HG03280 (cell line): ENCODE measurements around the gene ORAI3.
A peak's percentile ranks its signal among the peaks of the same experiment; 100 is the strongest.

Experiments used
- ATAC-seq: cut with Tn5 transposase; IDR thresholded peaks from one replicate; pipeline ENCODE4 v1.9.1; 2021; ENCODE audit warnings: mild to moderate bottlenecking, moderate library complexity; ENCODE audit not compliant: unreplicated experiment

The ORAI3 gene

GRCh38 chr16:30966033-30966619, 17.3 kb downstream of the ORAI3 start:
- no peak for ATAC-seq

GRCh38 chr16:30967795-30968194, 18.9 kb downstream of the ORAI3 start:
- no peak for ATAC-seq

GRCh38 chr16:30969246-30969842, 20.5 kb downstream of the ORAI3 start:
- no peak for ATAC-seq

- no peak for ATAC-seq
These were observed 22.4 kb downstream of the ORAI3 start for GRCh38 chr16:30971298-30971697.

- no peak for ATAC-seq
These were observed 24.0 kb downstream of the ORAI3 start for GRCh38 chr16:30972872-30973271.

GRCh38 chr16:30974348-30974747, 25.5 kb downstream of the ORAI3 start:
- no peak for ATAC-seq

GRCh38 chr16:30976486-30976885, 27.6 kb downstream of the ORAI3 start:
- no peak for ATAC-seq

GRCh38 chr16:30977502-30977901, 28.6 kb downstream of the ORAI3 start:
- no peak for ATAC-seq

- no peak for ATAC-seq
These were observed 30.5 kb downstream of the ORAI3 start for GRCh38 chr16:30979170-30980022.

GRCh38 chr16:30980023-30980371, 31.1 kb downstream of the ORAI3 start:
- ATAC-seq: no peak

GRCh38 chr16:30980434-30980833, 31.6 kb downstream of the ORAI3 start:
- no peak for ATAC-seq

GRCh38 chr16:30980959-30981358, 32.1 kb downstream of the ORAI3 start:
- ATAC-seq: no peak

GRCh38 chr16:30982548-30983288, 33.9 kb downstream of the ORAI3 start:
- no peak for ATAC-seq

- ATAC-seq: no peak
These were observed 34.5 kb downstream of the ORAI3 start for GRCh38 chr16:30983289-30983889.

- ATAC-seq: no peak
These were observed 35.2 kb downstream of the ORAI3 start for GRCh38 chr16:30983898-30984610.

- ATAC-seq: peak; percentile 50
These were observed 36.0 kb downstream of the ORAI3 start, which contains the start of gene HSD3B7 for GRCh38 chr16:30984669-30985400. HSD3B7 (plus strand) TSS chr16:30985207; CDS start chr16:30985659, 452 bp downstream.

GRCh38 chr16:30985401-30986128, 36.7 kb downstream of the ORAI3 start:
- no peak for ATAC-seq

- no peak for ATAC-seq
These were observed 37.5 kb downstream of the ORAI3 start for GRCh38 chr16:30986129-30986991.
